ENCODE results near the gene ZBTB8A.
"Not testable (repeated sequence)": the region's sequence is repeated elsewhere in the genome, so short reads cannot be mapped to it uniquely, and the experiment has no call there.

Gene ZBTB8A

DNA sequence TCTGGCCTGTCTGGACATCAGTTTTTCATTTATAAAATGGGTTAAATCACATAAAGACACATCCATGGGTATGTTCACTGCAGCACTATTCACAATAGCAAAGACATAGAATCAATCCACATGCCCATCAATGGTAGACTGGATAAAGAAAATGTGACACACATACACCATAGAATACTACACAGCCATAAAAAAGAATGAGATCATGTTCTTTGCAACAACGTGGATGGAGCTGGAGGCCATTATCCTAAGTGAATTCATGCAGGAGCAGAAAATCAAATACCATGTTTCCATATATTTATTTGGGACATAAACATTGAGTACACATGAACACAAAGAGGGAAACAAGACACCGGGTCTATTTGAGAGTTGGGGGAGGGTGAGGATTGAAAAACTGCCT is 83.0 kb downstream of the ZBTB8A start:
- DNase-seq = no peak

DNA sequence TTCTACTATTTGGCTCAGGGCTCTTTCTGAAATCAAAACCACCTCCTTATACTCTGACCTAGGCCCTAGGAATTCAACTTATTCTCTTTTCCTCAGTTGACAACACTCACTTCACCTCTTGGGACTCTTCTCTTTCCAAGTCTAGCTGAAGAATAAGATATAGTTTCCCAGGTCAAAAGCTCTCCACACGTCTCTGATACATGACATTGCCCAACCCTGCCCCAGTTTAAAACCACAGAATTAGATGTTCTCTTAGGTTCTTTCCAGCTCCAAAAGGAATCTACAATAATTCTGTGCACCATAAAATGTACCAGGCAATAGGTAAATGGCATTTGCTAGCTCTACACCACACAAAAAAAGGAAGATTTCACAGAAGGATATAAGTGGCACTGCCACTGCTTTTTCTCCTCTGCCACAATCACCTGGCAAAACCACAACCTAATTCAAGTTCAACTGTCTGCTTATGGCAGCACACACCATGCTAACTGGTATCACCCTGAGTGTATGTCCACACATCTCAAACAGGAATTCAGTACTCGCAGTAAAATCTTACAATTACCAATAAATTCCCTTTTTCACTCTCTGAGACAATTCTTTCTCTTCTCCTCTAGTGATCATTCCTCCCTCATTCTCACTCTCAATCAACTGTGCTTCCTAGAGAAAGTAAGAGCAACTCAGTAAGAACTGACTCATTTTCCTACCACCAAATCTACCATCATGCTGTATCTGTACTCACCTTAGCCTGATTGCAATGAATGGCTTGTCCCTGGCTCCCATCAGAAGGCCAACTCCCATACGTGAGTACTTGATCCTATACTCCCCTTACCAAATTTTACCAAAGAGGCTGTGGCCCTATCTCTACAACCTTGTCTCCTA is 83.8 kb downstream of the ZBTB8A start:
- no peak for DNase-seq

DNA sequence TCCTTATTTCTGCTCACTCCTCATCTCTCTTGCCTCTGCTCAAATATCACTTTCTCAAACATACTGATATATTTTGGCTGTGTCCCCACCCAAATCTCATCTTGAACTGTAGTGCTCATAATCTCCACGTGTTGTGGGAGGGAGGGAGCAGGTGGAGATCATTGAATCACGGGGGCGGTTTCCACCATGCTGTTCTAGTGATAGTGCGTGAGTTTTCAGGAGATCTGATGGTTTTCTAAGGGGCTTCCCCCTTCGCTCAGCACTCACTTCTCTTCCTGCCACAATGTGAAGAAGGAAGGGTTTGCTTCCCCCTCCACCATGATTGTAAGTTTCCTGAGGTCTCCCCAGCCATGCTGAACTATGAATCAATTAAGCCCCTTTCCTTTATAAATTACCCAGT is 84.5 kb downstream of the ZBTB8A start:
- DNase-seq = no peak

DNA sequence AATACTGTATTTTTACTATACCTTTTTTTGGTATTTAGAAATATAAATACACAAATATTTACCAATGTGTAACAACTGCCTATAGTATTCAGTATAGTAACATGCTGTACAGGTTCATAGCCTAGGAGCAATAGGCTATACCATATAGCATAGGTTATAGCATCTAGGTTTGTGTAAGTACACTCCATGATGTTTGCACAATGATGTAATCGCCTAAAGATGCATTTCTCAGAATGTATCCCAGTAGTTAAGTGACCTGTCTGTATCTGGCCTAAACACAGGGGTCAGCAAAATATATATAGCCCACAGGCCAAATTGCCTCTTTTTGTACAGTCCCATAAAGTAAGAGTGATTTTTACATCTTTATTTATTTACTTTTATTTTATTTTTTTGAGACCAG is 86.9 kb downstream of the ZBTB8A start:
- no peak for DNase-seq

DNA sequence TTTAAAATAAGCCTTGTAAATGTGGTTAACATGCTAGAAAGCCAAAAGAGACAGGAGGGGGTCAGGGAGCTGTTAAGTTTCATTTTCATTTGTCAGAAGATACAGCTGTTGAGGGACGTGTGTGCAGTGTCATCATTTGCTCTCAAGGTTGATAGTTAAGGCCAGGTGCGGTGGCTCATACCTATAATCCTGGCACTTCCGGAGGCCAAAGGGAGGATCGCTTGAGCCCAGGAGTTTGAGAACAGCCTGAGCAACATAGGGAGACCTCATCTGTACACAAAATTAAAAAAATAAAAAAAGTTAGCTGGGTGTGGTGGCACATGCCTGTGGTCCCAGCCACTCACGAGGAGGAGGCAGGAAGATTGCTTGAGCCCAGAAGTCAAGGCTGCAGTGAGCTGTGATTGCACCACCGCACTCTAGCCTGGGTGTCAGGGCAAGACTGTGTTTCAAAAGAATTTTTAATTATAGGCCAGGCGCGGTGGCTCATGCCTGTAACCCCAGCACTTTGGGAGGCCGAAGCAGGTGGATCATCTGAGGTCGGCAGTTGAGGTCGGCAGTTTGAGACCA is 88.5 kb downstream of the ZBTB8A start:
- no peak for DNase-seq

DNA sequence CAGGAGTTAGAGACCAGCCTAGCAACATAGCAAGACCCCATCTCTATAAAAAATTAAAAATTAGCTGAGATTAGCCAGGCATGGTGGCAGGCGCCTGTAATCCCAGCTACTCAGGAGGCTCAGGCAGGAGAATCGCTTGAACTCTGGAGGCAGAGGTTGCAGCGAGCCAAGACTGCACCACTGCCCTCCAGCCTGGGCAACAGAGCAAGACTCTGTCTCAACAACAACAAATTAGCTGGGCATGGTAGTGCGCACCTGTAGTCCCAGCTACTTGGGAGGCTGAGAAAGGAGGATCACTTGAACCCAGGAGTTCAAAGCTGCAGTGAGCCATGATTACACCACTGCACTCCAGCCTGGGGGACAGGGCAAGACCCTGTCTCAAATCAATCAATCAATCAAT is 90.9 kb downstream of the ZBTB8A start:
- not testable (repeated sequence) for DNase-seq

DNA sequence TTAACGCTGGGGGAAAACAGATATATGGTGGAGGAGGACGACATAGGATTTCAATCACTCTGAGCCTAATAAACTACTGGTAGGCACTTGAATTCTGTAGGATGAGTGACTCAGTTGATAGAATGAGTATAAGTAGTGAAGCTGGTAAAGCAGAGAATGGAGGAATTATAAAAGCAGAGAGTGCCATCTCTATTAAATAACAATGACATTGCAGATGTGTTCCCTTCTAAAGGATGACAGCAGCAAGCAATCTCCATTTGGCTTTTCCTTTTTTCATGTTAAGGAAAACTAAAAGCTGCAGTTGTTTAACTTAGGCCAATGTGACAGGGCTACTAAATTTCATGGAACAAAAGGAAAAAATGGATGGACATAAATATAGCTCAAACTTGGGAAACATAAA is 93.6 kb downstream of the ZBTB8A start:
- no peak for DNase-seq

DNA sequence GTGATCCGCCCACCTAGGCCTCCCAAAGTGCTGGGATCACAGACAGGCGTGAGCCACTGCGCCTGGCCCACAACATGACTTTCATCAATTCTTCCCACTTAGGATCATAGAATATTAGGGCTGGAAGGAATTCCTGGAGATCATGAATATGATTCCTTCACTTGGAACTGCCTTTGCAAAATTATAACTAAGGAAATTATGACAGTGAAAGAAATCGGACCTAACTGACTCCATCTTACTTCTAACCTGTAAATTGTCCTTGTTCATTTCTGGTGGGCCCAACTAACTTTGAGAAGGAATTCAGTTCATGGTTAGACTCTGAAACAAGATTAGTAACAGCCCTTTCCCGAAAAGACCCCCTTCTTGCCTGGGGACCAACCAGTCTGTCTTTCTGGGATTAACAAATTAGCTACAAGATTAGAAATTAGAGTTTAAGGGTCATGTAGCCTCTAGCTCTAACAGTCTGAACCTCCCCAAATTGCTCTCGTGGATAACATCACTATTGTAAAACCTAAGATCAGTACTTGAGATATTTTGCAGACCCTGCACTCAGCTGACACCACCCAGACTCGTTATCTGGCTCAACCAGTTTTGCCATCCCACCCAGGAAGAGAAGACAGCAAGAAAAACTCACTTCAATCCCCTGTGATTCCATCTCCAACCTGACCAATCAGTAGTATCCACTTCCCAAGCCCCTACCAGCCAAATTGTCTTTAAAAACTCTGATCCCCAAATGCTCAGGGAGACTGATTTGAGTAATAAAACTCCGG is 96.5 kb downstream of the ZBTB8A start:
- DNase-seq = no peak

DNA sequence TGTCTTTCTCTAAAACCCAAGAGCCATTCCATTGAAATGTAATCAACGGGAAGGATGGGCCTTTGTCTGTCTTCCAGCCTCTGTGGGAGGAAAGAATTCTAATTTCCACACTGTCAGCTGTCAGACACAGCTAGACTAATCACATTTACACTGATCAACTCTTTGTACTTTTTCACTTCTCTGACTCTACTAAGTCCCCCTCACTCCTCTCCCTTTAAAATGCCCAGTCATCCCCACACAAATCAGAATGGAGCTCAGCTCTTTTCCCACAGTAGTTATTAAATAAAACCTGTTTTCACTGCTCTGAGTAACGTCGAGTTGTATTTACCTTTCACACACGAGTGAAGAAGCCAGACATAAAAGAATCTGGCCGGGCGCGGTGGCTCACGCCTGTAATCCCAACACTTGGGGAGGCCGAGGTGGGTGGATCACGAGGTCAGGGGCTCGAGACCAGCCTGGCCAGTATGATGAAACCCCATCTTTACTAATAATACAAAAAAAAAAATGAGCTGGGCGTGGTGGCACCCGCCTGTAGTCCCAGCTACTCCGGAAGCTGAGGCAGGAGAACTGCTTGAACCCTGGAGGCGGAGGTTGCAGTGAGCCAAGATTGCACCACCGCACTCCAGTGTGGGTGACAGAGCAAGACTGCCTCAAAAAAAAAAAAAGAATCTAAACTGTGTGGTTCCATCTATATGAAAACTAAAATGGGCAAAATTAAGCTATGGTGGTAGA is 97.9 kb downstream of the ZBTB8A start:
- no peak for DNase-seq

DNA sequence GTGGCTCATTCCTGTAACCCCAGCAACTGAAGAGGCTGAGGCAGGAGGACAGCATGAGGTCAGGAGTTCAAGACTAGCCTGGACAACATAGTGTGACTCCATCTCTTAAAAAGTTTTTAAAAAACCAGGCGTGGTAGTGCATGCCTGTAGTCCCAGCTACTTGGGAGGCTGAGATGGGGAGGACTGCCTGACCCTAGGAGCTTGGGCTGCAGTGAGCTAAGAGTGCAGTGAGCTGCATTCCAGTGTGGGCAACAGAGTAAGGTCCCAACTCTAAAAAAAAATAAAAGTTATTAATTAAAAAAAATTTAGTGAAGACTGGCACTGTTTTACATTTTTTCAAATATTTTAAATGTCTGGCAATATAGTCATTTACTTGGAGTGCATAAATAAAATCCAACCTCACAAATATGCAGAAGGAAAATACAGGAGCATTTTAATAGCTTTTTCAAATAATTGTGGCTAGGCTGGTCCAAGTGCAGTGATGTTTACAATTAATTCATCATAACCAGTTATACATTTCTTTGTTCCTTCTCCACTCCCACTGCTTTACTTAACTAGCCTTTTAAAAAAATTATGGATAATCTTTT is 100.4 kb downstream of the ZBTB8A start:
- DNase-seq = no peak

DNA sequence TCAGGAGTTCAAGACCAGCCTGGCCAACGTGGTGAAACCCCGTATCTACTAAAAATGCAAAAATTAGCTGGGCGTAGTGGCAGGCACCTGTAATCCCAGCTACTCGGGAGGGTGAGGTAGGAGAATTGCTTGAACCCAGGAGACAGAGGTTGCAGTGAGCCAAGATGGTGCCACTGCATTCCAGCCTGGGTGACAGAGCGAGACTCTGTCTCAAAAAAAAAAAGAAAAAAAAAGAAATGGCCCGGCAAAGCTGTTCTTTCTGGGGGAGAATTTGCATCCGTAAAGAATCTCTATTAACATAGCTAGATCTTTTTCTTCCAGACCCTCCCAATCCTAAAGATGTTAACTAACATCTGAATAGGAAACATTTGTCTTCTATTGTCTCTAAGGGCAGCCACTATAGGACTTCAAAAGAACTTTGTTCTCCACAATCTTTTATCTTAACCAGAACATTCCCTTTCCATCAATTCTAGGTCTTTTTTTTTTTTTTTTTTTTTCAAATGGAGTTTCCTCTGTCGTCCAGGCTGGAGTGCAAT is 103.1 kb downstream of the ZBTB8A start:
- DNase-seq = not testable (repeated sequence)

DNA sequence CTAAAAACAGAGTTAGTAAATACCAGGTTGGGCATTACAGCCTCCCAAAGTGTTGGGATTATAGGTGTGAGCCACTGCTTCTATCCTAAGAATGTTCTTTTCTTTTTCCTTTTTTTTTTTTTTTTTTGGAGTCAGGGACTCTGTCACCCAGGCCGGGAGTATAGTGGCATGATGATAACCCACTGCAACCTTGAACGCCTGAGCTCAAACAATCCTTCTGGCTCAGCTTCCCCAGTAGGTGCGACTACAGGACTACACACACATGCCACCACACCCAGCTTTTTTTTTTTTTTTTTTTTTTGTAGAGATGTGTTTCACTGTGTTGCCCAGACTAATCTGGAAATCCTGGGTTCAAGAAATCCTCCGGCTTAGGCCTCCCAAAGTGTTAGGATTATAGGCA is 105.2 kb downstream of the ZBTB8A start:
- DNase-seq = no peak

DNA sequence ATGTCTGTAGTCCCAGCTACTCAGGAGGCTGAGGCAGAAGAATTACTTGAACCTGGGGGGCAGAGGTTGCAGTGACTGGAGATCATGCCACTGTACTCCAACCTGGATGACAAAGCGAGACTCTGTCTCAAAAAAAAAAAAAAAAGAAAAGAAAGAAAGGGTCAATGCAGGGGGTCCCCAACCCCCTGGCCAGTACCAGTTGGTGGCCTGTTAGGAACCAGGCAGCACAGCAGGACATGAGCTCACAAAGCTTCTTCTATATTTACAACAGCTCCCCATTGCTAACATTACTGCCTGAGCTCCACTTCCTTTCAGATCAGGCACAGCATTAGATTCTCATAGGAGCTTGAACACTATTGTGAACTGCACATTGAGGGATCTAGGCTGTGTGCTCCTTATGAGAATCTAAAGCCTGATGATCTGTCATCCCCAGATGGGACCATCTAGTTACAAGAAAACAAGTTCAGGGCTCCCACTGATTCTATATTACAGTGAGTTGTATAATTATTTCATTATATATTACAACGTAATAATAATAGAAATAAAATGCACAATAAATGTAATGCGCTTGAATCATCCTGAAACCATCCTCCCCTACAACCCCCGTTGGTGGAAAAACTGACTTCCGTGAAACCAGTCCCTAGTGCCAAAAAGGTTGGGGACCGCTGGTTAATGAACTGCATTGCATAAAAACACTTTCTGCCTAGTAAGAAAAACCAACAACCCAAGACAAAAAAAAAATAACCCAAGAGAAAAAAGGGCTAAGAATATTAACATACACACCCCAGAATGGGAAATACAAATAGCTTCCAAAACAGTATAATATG is 108.3 kb downstream of the ZBTB8A start:
- no peak for DNase-seq

DNA sequence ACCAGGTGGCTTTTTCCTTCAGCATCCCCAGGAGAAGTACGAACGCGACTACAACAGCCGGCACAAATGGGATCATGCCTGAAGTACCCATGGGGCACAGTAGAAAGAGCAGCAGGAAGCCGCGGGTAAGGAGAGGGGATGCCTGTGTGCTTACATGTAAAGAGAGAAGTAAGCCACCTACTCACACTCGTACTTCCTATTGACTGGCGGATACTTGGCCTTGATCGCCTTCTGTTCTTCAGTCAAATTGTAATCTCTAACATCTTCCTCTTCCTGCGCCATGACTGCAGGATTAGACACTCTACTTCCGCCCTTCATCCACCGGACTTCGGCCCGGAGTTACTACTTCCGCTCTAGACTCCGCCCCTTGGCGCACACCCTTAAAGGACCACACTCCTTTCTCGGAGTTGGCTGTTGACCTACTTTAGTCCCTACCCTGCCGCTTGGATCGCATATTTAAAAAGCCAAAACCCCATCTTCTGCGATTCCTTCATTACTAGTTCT is 111.1 kb downstream of the ZBTB8A start, which contains the start of gene ZBTB8OS:
TSS of gene ZBTB8OS (minus strand) at position 303 of the 504 bp plus-strand sequence. CDS start at position 282, 21 bp downstream.
- DNase-seq = peak; percentile 21 to 91 (median 82)

DNA sequence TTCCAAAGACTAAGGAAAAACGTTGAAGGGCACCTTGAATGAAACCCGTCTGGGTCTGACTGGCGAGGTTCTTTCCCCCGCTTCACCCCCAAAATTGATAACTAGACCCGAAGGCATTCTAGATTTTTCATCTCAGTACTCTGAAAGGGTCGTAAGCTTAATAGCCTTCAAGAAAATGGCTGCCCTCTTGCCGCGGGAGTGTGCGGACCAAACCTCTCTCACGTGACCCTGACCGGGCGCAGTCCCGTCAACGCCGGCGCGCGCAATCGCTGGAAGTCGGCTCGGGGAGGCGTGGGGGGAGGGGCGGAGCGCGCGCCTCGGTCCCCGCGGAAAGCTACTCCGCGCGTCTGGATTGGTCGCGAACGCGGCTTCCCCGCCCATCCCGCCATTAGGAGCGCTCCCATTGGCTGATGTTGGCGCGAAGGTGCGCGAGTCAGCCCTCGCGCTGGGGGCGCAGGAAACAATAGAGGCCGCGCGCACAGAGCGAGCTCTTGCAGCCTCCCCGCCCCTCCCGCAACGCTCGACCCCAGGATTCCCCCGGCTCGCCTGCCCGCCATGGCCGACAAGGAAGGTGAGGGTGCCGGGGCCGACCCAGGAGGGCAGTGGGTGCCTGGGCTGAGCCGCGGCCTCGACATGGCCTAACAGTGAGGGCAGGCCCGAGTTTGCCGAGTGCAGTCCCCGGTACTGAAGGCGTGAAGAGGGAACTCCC is 111.7 kb downstream of the ZBTB8A start, which contains the start of gene RBBP4:
TSS of gene RBBP4 (plus strand) at position 457 of the 709 bp plus-strand sequence. CDS start at position 556, 99 bp downstream.
- peak; percentile 91 to 98 (median 96) for DNase-seq

DNA sequence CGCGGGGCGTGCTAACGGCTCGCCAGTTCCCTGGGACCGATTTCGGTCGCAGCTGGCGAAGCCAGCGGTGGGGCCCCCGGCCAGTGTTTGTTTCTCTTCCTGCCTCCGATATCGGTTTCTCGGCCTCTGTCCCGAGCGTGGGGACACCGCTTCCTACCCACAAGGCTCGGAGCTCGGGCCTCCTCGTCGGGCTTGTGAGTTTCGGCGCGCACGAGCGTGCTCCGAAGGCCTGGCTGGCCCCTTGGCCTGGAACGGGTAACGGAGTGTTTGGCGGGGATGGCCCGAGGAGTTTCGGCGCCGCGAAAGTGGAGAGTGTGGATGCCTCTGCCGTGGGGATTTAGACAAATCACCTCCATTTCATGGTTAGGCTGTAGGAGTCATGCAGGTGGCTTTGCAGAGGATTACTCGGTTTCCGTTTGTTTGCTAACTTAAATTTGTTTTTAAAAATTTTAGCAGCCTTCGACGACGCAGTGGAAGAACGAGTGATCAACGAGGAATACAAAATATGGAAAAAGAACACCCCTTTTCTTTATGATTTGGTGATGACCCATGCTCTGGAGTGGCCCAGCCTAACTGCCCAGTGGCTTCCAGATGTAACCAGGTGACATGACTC is 112.3 kb downstream of the ZBTB8A start:
- DNase-seq = peak in 1 of 14 donors; percentile 45

DNA sequence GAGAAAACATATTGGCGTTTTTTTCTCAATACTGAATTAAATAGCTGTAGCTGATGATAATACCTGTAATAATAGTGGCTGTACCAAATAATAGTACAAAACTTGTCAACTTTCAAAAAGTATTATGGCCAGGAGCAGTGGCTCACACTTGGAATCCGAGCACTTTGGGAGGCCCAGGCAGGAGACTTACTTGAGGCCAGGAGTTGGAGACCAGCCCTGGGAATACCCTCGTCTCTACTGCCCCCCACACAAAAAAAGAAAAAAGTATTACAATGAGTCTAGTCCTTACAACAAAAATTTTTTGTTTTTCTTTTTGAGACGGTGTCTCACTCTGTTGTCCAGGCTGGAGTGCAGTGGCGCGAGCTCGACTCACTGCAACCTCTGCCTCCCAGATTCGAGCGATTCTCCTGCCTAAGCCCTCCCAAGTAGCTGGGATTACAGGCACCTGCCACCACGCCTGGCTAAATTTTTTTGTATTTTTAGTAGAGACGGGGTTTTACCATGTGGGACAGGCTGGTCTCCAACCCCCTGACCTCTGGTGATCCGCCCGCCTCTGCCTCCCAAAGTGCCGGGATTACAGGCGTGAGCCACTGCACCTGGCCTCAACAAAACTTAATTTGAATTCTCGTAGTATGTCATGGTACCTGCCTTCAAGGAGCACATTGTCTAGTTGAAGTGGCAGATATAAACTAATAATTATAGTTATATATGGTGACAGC is 113.2 kb downstream of the ZBTB8A start:
- no peak for DNase-seq
